SK-N-SH (cell line): ENCODE measurements around the gene EDA. TPM values are rescaled to one million over a fixed set of nuclear protein-coding genes. Genes with fewer than 3 reads are reported as not detected.

Experiments
- CTCF ChIA-PET: fragments of 300-600, 350-600 bp; formaldehyde crosslinking; extraction: SDS; loops from one replicate; lab custom pipeline; 2021; lab: Yijun Ruan, JAX
- POLR2A ChIA-PET: fragments of 350-600 bp; sonication (Branson Sonifier 250); formaldehyde crosslinking; extraction: SDS; loops from one replicate; lab custom pipeline; 2020; ENCODE audit warnings: antibody characterized with exemption, inconsistent platforms; lab: Yijun Ruan, JAX
- DNase-seq: peaks from one replicate; pipeline ENCODE4 v3.0.0; 2012
- H2AFZ ChIP-seq: fragments of 200-600 bp; sonication (generic); 2 replicates; pipeline ENCODE4 v1.8.1; 2016; ENCODE audit warnings: antibody characterized with exemption, mild to moderate bottlenecking, low read depth
- H3F3A ChIP-seq: fragments of 200-600 bp; sonication (generic); replicated peaks from 2 replicates; pipeline ENCODE3; 2016; ENCODE audit warnings: antibody characterized with exemption, mild to moderate bottlenecking; ENCODE audit not compliant: insufficient read depth
- H3K27ac ChIP-seq, 2 experiments: fragments of 200-500 bp in 1 of 2; fragments of 200-600 bp in 1 of 2; sonication (Bioruptor generic) in 1 of 2; sonication (generic), shearing (Covaris generic) in 1 of 2; 2 replicates each; pipeline versions ENCODE4 v1.5.1 to v1.6.1; 2014 to 2016; ENCODE audit warnings: low read depth in 2 of 2, inconsistent platforms in 1 of 2, low read length in 1 of 2, mild to moderate bottlenecking in 1 of 2, mixed read lengths in 1 of 2
- H3K27me3 ChIP-seq: fragments of 200-600 bp; sonication (generic), shearing (Covaris generic); 2 replicates; pipeline ENCODE4 v1.6.1; 2016; ENCODE audit warnings: mixed run types; ENCODE audit not compliant: insufficient read depth
- H3K36me3 ChIP-seq, 2 experiments: fragments of 200-500 bp in 1 of 2; fragments of 200-600 bp in 1 of 2; sonication (Bioruptor generic) in 1 of 2; sonication (generic) in 1 of 2; replicated peaks in 1 of 2; 2 replicates each; pipeline versions ENCODE3 to v1.5.1; 2014 to 2016; ENCODE audit warnings: low read length in 1 of 2, mild to moderate bottlenecking in 1 of 2; ENCODE audit not compliant: insufficient read depth in 2 of 2, control insufficient read depth in 1 of 2
- H3K4me1 ChIP-seq, 2 experiments: fragments of 200-500 bp in 1 of 2; fragments of 200-600 bp in 1 of 2; sonication (Bioruptor generic) in 1 of 2; sonication (generic), shearing (Covaris generic) in 1 of 2; 2 replicates each; pipeline versions ENCODE4 v1.5.1 to v1.6.1; 2014 to 2016; ENCODE audit warnings: low read depth in 1 of 2, low read length in 1 of 2, mixed run types in 1 of 2; ENCODE audit not compliant: insufficient read depth in 2 of 2, control insufficient read depth in 1 of 2
- H3K4me2 ChIP-seq: fragments of 200-600 bp; sonication (generic), shearing (Covaris generic); 2 replicates; pipeline ENCODE4 v1.6.1; 2017; ENCODE audit warnings: mixed run types
- H3K4me3 ChIP-seq, 2 experiments: fragments of 200-500 bp in 1 of 2; fragments of 200-600 bp in 1 of 2; sonication (Bioruptor generic) in 1 of 2; sonication (generic), shearing (Covaris generic) in 1 of 2; 2 replicates each; pipeline versions ENCODE4 v1.5.1 to v1.8.1; 2014 to 2016; ENCODE audit warnings: low read depth in 2 of 2, inconsistent platforms in 1 of 2, low read length in 1 of 2, mild to moderate bottlenecking in 1 of 2, mixed read lengths in 1 of 2, moderate library complexity in 1 of 2
- H3K79me2 ChIP-seq: fragments of 200-600 bp; sonication (generic); 2 replicates; pipeline ENCODE4 v1.8.1; 2017; ENCODE audit warnings: mild to moderate bottlenecking; ENCODE audit not compliant: insufficient read depth
- H3K9ac ChIP-seq: fragments of 200-600 bp; sonication (generic); 2 replicates; pipeline ENCODE4 v1.6.1; 2017; ENCODE audit warnings: mixed run types
- H3K9me2 ChIP-seq: fragments of 200-600 bp; sonication (generic); 2 replicates; pipeline ENCODE4 v1.6.1; 2017; ENCODE audit warnings: mixed run types
- H3K9me3 ChIP-seq: fragments of 200-600 bp; sonication (generic); 2 replicates; pipeline ENCODE4 v1.6.1; 2017; ENCODE audit warnings: mixed run types, mild to moderate bottlenecking, moderate library complexity
- H4K20me1 ChIP-seq: fragments of 200-600 bp; sonication (generic); 2 replicates; pipeline ENCODE4 v1.6.1; 2017; ENCODE audit warnings: mild to moderate bottlenecking, mixed run types; ENCODE audit not compliant: insufficient read depth
- CHD2 ChIP-seq: fragments of 150-350 bp; IDR thresholded peaks from 2 replicates; pipeline ENCODE4 v1.6.1; 2018; ENCODE audit warnings: low read length; ENCODE audit not compliant: partially characterized antibody
- CTCF ChIP-seq: fragments of 200-600 bp; sonication (generic); IDR thresholded peaks from 2 replicates; pipeline ENCODE4 v1.6.1; 2017; ENCODE audit warnings: antibody characterized with exemption, mild to moderate bottlenecking, moderate library complexity
- ELF1 ChIP-seq: IDR thresholded peaks from 2 replicates; pipeline ENCODE4 v1.4.0; 2012
- EP300 ChIP-seq, 2 experiments: IDR thresholded peaks; 2 replicates each; pipeline versions ENCODE4 v1.4.0 to v1.6.1; 2012; ENCODE audit warnings: borderline replicate concordance in 1 of 2, low read depth in 1 of 2, low read length in 1 of 2
- EZH2phosphoT487 ChIP-seq: fragments of 200-600 bp; sonication (generic); IDR thresholded peaks from 2 replicates; pipeline ENCODE4 v1.6.1; 2017; ENCODE audit warnings: low read depth, mixed run types, mild to moderate bottlenecking, antibody characterized with exemption, moderate library complexity, borderline replicate concordance
- FOXJ3 ChIP-seq: sonication (generic); formaldehyde crosslinking; IDR thresholded peaks from 2 replicates; pipeline ENCODE4 v1.5.1; 2020; ENCODE audit warnings: mild to moderate bottlenecking, missing genetic modification reagents
- FOXM1 ChIP-seq: IDR thresholded peaks from 2 replicates; pipeline ENCODE4 v1.4.0; 2012; ENCODE audit warnings: low read depth, mild to moderate bottlenecking
- GABPA ChIP-seq: IDR thresholded peaks from 2 replicates; pipeline ENCODE4 v1.4.0; 2012; ENCODE audit warnings: low read depth, mild to moderate bottlenecking
- IRF3 ChIP-seq: fragments of 150-350 bp; IDR thresholded peaks from 2 replicates; pipeline ENCODE4 v1.6.1; 2016; ENCODE audit warnings: mild to moderate bottlenecking, low read depth, low read length
- JUND ChIP-seq: IDR thresholded peaks from 2 replicates; pipeline ENCODE4 v1.4.0; 2012
- MAX ChIP-seq: IDR thresholded peaks from 2 replicates; pipeline ENCODE4 v1.4.0; 2012; ENCODE audit warnings: low read depth
- MEF2A ChIP-seq: IDR thresholded peaks from 2 replicates; pipeline ENCODE4 v1.4.0; 2012; ENCODE audit warnings: low read depth, borderline replicate concordance
- MXI1 ChIP-seq: IDR thresholded peaks from 2 replicates; pipeline ENCODE4 v1.6.1; 2012; ENCODE audit warnings: mild to moderate bottlenecking, low read depth, low read length, improper control_type of control experiment
- RAD21 ChIP-seq: IDR thresholded peaks from 2 replicates; pipeline ENCODE4 v1.6.1; 2012; ENCODE audit warnings: mild to moderate bottlenecking, low read length
- REST ChIP-seq: IDR thresholded peaks from 2 replicates; pipeline ENCODE4 v1.6.1; 2012; ENCODE audit warnings: mild to moderate bottlenecking, low read depth, low read length, moderate library complexity
- RFX5 ChIP-seq: IDR thresholded peaks from 2 replicates; pipeline ENCODE4 v1.6.1; 2012; ENCODE audit warnings: mild to moderate bottlenecking, improper control_type of control experiment, low read length
- SIN3A ChIP-seq: IDR thresholded peaks from 2 replicates; pipeline ENCODE4 v1.6.1; 2012; ENCODE audit warnings: low read depth, mild to moderate bottlenecking, low read length, moderate library complexity, borderline replicate concordance
- SMC3 ChIP-seq: IDR thresholded peaks from 2 replicates; pipeline ENCODE4 v1.6.1; 2012; ENCODE audit warnings: low read depth, low read length, improper control_type of control experiment
- YY1 ChIP-seq: IDR thresholded peaks from 2 replicates; pipeline ENCODE4 v1.4.0; 2012; ENCODE audit warnings: low read depth, mild to moderate bottlenecking
- ZBTB33 ChIP-seq: IDR thresholded peaks from 2 replicates; pipeline ENCODE4 v1.4.0; 2012; ENCODE audit warnings: low read depth, borderline replicate concordance
- WGBS: methylation state at CpG from one replicate; pipeline ENCODE4 v1.1.6; 2017; ENCODE audit warnings: low lambda C conversion rate; 5-methylcytosine and 5-hydroxymethylcytosine counted together
- polyA plus RNA-seq, 3 experiments: library from polyadenylated mRNA; depleted of rRNA; stranded (reverse); fragments of >200 nt; gene quantifications; 2 replicates each; pipeline ENCODE4 v1.2.3, GENCODE V29; 2012

EDA gene
- polyA plus RNA-seq, 1 of the 3 experiments (the other 2 are of a cell fraction) = 0.02 TPM

GRCh38 chrX:69630147-69630546, 14.2 kb downstream of the EDA start:
- no peak overlapping the region for H3K4me3 ChIP-seq
- no peaks in the 10 kb centered on the region for H3K9me3 ChIP-seq
- no peak overlapping the region for H3K27ac ChIP-seq
- H3K4me1 ChIP-seq = no peaks in the 10 kb centered on the region
- ChIA-PET POLR2A (no interaction called here), CTCF (interaction anchor here (1.4 kb wide), 1 partner anchor 12 kb away, joined by 6 read pairs; no protein-coding TSS in a partner anchor)
- 4% methylated on average over 2 of the region's 2 CpGs for WGBS
- H4K20me1 ChIP-seq = no peaks in the 10 kb centered on the region
- no peak overlapping the region for H3K4me2 ChIP-seq
- no peaks in the 10 kb centered on the region for H3K9me2 ChIP-seq
- no peak for TF ChIP-seq FOXJ3 (CRISPR knock-in tag)
- TF ChIP-seq CTCF = no peak
- no peak for TF ChIP-seq MXI1
- TF ChIP-seq CHD2 = no peak
- no peak for TF ChIP-seq GABPA
- TF ChIP-seq MAX = no peak
- TF ChIP-seq REST = no peak
- no peak for TF ChIP-seq ELF1
- TF ChIP-seq YY1 = no peak
- no peak for TF ChIP-seq ZBTB33
- no peak for TF ChIP-seq RFX5
- TF ChIP-seq SIN3A = no peak
- TF ChIP-seq RAD21 = no peak
- TF ChIP-seq IRF3 = no peak
- TF ChIP-seq EZH2phosphoT487 = no peak
- TF ChIP-seq EP300 (IDR thresholded peaks at IDR 0.05; ENCODE audit: borderline replicate concordance in 1 of 2, low read depth in 1 of 2, low read length in 1 of 2) = no peak
- TF ChIP-seq JUND = no peak
- no peak for TF ChIP-seq MEF2A
- TF ChIP-seq FOXM1 = no peak
- no peak for TF ChIP-seq SMC3
- TF ChIP-seq, all 33 proteins: peak for 0
- Histone ChIP-seq H3K36me3 (no peaks in the 10 kb centered on the region), H3K9ac (no peak overlapping the region), H2AFZ (no peak overlapping the region), H3K27me3 (no peaks in the 10 kb centered on the region; the same call in 1 of the 2 replicates), H3F3A (no peaks in the 10 kb centered on the region), H3K79me2 (no peaks in the 10 kb centered on the region)
- DNase-seq = no peak
